GM19438 (cell line): ENCODE data around the gene SCAMP1.
A peak's percentile ranks its signal among the peaks of the same experiment; 100 is the strongest.

Experiments
- ATAC-seq: cut with Tn5 transposase; IDR thresholded peaks from one replicate; pipeline ENCODE4 v1.9.1; 2021; ENCODE audit warnings: low read depth; ENCODE audit not compliant: unreplicated experiment

Gene SCAMP1

GRCh38 chr5:78490709-78491485, 130.5 kb downstream of the SCAMP1 start:
- ATAC-seq, result no peak

- no peak for ATAC-seq
Measured at GRCh38 chr5:78492224-78492623, 131.8 kb downstream of the SCAMP1 start.

GRCh38 chr5:78492650-78493049, 132.2 kb downstream of the SCAMP1 start:
- no peak for ATAC-seq

- no peak for ATAC-seq
Measured at GRCh38 chr5:78495800-78496199, 135.4 kb downstream of the SCAMP1 start.

- no peak for ATAC-seq
Measured at GRCh38 chr5:78496373-78496772, 136.0 kb downstream of the SCAMP1 start.

GRCh38 chr5:78497573-78498533, 137.4 kb downstream of the SCAMP1 start:
- peak; percentile 68 for ATAC-seq

- ATAC-seq, result no peak
Measured at GRCh38 chr5:78499485-78499884, 139.1 kb downstream of the SCAMP1 start.

- ATAC-seq, result no peak
Measured at GRCh38 chr5:78500028-78500427, 139.6 kb downstream of the SCAMP1 start.

- ATAC-seq, result no peak
Measured at GRCh38 chr5:78500871-78501270, 140.5 kb downstream of the SCAMP1 start.

- ATAC-seq, result no peak
Measured at GRCh38 chr5:78501411-78502352, 141.3 kb downstream of the SCAMP1 start.

GRCh38 chr5:78503958-78504653, 143.7 kb downstream of the SCAMP1 start:
- no peak for ATAC-seq

GRCh38 chr5:78504704-78505677, 144.6 kb downstream of the SCAMP1 start:
- no peak for ATAC-seq

- no peak for ATAC-seq
Measured at GRCh38 chr5:78505860-78506259, 145.4 kb downstream of the SCAMP1 start.

GRCh38 chr5:78506261-78507024, 146.0 kb downstream of the SCAMP1 start:
- no peak for ATAC-seq

GRCh38 chr5:78507531-78507930, 147.1 kb downstream of the SCAMP1 start:
- no peak for ATAC-seq

- no peak for ATAC-seq
Measured at GRCh38 chr5:78508186-78508765, 147.9 kb downstream of the SCAMP1 start.

- ATAC-seq, result no peak
Measured at GRCh38 chr5:78509145-78509865, 148.9 kb downstream of the SCAMP1 start.
